GM18498 (cell line): ENCODE measurements around the gene CCDC33.

Source experiments
- ATAC-seq: cut with Tn5 transposase; IDR thresholded peaks from one replicate; pipeline ENCODE4 v1.9.1; 2021; ENCODE audit warnings: mild to moderate bottlenecking, moderate library complexity; ENCODE audit not compliant: unreplicated experiment

Gene CCDC33

GRCh38 chr15:74208496-74208895, 27.6 kb upstream of the CCDC33 start:
- no peak for ATAC-seq

- no peak for ATAC-seq
Observed at GRCh38 chr15:74208901-74209559, 27.1 kb upstream of the CCDC33 start.

- no peak for ATAC-seq
Observed at GRCh38 chr15:74209560-74209958, 26.6 kb upstream of the CCDC33 start.

GRCh38 chr15:74209997-74210671, 26.0 kb upstream of the CCDC33 start:
- ATAC-seq: no peak

- no peak for ATAC-seq
Observed at GRCh38 chr15:74210729-74211128, 25.4 kb upstream of the CCDC33 start.

- no peak for ATAC-seq
Observed at GRCh38 chr15:74211656-74212055, 24.5 kb upstream of the CCDC33 start.

- ATAC-seq: no peak
Observed at GRCh38 chr15:74212494-74212893, 23.6 kb upstream of the CCDC33 start.

GRCh38 chr15:74213858-74214284, 22.3 kb upstream of the CCDC33 start:
- no peak for ATAC-seq

GRCh38 chr15:74214324-74215021, 21.7 kb upstream of the CCDC33 start:
- no peak for ATAC-seq

GRCh38 chr15:74215958-74216357, 20.2 kb upstream of the CCDC33 start:
- ATAC-seq: no peak

- ATAC-seq: no peak
Observed at GRCh38 chr15:74216949-74217348, 19.2 kb upstream of the CCDC33 start.

GRCh38 chr15:74217907-74218885, 17.9 kb upstream of the CCDC33 start:
- ATAC-seq: no peak

- no peak for ATAC-seq
Observed at GRCh38 chr15:74220475-74221248, 15.5 kb upstream of the CCDC33 start.

- no peak for ATAC-seq
Observed at GRCh38 chr15:74221399-74222239, 14.5 kb upstream of the CCDC33 start.

- no peak for ATAC-seq
Observed at GRCh38 chr15:74222240-74223119, 13.6 kb upstream of the CCDC33 start.

GRCh38 chr15:74225928-74226327, 10.2 kb upstream of the CCDC33 start:
- ATAC-seq: no peak

- no peak for ATAC-seq
Observed at GRCh38 chr15:74226761-74227540, 9.2 kb upstream of the CCDC33 start.
